ENCODE results near the gene AMMECR1L. TPM values are rescaled to one million over a fixed set of nuclear protein-coding genes. Genes with fewer than 3 reads are reported as not detected.
"Not testable (repeated sequence)": the region's sequence is repeated elsewhere in the genome, so short reads cannot be mapped to it uniquely, and the experiment has no call there.

The AMMECR1L gene
- total RNA-seq (2014; rRNA removed; shearing (Covaris generic)) = 5.9 and 10.5 TPM in 2 replicates

- peak; percentile 59 for DNase-seq (ENCODE audit: low read depth)
Observed at GRCh38 chr2:127885780-127886592, at the start of gene AMMECR1L. Gene AMMECR1L (minus strand): TSS chr2:127885956. CDS start chr2:127874234, 11,722 bp downstream.

GRCh38 chr2:127935337-127935736 lies 49.6 kb upstream of the AMMECR1L start:
- no peak for DNase-seq (ENCODE audit: low read depth)

GRCh38 chr2:127932199-127932876 lies 46.6 kb upstream of the AMMECR1L start:
- peak; percentile 94 for DNase-seq (ENCODE audit: low read depth)

GRCh38 chr2:127929449-127929848 lies 43.7 kb upstream of the AMMECR1L start:
- DNase-seq (ENCODE audit: low read depth) = no peak

- DNase-seq (ENCODE audit: low read depth) = no peak
Observed at GRCh38 chr2:127927384-127927783, 41.6 kb upstream of the AMMECR1L start.

DNA sequence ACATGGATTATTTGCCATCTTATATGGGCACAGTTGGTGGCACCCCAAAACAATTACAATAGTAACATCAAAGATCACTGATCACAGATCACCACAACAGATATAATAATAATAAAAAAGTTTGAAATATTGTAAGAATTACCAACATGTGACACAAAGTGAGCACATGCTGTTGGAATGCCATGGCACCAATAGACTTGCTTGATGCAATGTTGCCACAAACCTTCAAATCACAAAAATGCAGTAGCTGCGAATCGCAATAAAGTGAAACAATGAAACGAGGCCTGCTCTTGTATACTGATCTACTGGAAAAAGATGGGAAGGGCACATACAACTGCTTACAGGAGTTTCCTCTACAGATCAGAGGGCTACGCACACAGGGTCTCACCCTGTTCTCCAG lies 32.2 kb upstream of the AMMECR1L start:
- DNase-seq (ENCODE audit: low read depth) = peak; percentile 12

- peak; percentile 46 for DNase-seq (ENCODE audit: low read depth)
Observed at GRCh38 chr2:127913808-127914457, 28.2 kb upstream of the AMMECR1L start.

DNA sequence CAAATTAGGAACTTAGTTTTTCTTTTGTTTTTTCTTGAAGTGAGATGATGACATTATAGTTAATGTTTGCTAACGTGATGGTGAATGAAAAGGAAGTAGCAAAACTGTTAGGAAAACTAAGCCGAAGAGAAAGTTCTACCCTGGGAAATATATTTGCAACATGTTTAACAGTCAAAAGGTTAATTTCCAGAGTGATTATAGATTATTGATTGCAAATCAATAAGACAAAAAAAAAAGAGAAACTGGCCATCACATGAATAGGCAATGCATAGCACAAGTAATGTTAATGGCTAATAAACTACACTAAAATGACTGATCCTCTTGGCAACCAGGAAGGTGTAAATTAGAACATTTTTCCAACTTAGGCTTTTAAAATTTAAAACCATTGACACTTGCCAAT lies 26.0 kb upstream of the AMMECR1L start:
- DNase-seq (ENCODE audit: low read depth) = no peak

- DNase-seq (ENCODE audit: low read depth) = no peak
Observed at GRCh38 chr2:127910415-127910814, 24.7 kb upstream of the AMMECR1L start.

DNA sequence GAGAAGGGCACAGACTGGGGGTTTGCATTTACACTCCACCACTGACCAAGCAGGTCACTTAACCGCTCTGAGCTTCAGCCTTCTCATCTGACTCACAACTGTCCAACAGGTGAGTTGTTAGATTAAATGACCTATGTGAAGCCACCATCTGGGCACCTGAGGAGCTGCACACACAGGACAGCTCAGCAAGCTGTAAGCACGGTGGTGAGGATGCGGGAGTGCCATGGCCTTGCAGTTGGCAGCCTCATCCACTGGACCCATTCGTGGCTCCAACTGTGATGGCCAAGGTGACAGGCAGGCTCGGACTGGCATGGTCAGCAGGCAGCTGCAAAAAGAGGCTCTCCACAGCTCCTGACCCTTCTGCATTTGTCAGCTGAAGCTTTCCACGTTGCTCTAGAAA lies 23.3 kb upstream of the AMMECR1L start:
- no peak for DNase-seq (ENCODE audit: low read depth)

- not testable (repeated sequence) for DNase-seq (ENCODE audit: low read depth)
Observed at GRCh38 chr2:127907733-127908400, 22.1 kb upstream of the AMMECR1L start.

- no peak for DNase-seq (ENCODE audit: low read depth)
Observed at GRCh38 chr2:127906206-127906926, 20.6 kb upstream of the AMMECR1L start.

- no peak for DNase-seq (ENCODE audit: low read depth)
Observed at GRCh38 chr2:127901339-127902056, 15.7 kb upstream of the AMMECR1L start.

- DNase-seq (ENCODE audit: low read depth) = no peak
Observed at GRCh38 chr2:127897531-127898211, 11.9 kb upstream of the AMMECR1L start.

GRCh38 chr2:127893494-127893893 lies 7.7 kb upstream of the AMMECR1L start:
- DNase-seq (ENCODE audit: low read depth) = no peak

DNA sequence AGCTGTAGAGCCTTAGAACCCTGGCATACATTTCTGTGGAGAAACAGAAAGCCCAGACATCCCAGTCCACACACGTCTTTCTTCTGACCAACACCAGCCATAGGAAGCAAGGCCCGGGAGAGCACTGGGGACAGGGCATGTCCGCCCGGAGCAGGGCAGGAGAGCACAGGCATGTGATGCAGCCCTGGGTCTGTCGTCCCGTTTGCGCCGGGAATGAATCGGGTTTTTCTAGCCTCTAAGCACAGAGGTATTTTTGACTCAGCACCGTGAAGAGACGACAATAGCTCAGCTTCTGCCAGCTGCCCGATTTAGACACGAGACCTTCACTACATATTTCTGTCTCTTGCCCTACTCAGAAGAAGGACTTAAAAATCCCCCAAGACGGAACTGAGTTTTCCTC lies 7.3 kb upstream of the AMMECR1L start:
- DNase-seq (ENCODE audit: low read depth) = no peak

DNA sequence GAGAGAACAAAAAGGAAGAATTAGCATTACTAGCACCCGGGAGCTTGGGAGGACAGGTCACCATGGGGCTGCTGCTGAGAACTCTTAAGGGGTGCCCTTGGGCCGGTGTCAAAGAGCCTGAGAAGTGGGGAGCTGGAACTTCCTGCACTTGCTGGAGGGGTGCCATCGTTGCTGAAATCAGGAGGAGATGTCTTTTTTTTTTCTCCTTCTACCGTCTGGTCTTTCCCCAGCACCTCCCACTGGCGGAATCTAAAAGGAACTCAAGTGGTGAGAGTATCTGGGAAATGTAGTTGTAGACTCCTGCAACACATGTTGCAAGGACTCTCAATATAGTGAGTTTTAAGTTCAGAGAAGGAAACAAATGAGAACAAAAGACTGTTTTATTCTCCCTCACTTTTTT lies 6.1 kb upstream of the AMMECR1L start:
- peak; percentile 9 for DNase-seq (ENCODE audit: low read depth)

GRCh38 chr2:127890756-127891155 lies 5.0 kb upstream of the AMMECR1L start:
- DNase-seq (ENCODE audit: low read depth) = not testable (repeated sequence)

DNA sequence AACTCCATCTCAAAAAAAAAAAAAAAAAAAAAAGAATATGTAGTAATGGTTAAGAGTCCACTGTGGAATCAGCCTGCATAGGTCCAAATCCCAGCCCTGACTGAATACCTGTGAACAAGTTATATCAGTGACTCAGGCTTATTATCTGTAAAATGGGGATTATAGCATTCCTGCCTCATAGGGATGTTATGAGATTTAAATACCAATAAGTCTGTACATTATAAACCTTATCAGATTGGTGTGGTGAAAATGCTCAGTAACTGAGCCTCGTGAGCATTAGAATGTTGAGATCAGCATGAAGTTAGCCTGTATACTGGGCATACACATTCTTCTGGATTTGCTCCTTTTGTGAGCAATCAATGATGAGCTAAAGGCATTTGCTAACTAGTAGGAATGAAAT lies 3.0 kb upstream of the AMMECR1L start:
- DNase-seq (ENCODE audit: low read depth) = no peak

- DNase-seq (ENCODE audit: low read depth) = no peak
Observed at GRCh38 chr2:127887776-127888130, 2.0 kb upstream of the AMMECR1L start.

Data from M059J (cell line).